Measurements from ENCODE around the gene THEMIS.

Gene THEMIS

DNA sequence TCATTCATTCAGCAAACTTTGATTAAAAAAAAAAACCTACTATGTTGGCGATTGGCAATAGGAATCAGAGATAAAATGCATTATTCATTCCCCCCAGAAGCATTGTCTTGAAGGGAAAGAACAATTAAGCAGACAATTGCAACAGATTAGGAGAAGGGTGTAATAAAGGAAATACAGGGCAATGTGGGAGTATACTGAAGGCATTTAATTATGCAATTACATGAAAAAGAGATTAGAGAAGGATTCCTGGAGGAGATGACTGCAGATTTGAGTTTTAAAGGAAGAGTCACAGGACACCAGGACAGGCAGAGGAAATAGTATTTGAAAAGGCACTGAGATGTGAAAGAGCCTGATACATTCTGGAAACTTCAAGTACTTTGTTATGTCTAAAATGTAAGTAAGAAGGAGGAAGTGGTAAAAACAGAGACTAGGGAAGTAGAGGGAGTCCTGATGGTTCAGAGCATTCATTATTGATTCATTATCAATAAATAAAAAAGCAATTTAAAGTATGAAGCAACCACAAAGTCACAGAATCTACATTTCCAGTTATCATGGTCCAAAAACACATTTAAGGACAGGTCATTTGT lies 43.7 kb downstream of the THEMIS start:
- DNase-seq: no peak

DNA sequence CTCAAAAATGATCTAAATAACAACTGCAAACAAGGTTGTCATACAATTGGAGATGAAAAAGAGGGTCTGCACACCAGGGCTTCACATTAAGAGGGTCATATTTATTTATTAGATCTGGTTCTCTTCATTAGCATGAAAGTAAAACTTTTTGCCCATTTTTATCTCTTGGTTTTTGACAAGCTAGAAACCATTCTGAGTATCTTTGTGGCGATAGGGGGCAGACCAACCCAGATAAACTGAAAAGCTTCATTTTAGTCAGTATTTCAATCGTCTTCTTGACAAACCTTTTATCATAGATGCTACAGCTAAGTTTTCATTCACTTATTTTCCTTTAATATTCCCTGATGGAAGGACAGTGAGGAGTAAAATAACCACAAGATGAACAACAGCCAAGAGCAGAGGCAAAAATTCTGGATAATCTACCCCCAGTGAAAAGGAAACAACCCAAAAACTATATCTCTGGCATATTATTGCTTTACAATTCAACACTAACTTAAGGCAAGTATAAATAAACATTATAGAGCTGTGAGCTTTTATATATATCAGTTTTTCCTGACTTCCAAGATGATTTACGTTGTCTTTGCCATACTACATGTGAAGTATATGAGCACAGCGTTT lies 45.2 kb downstream of the THEMIS start:
- peak; percentile 64 for DNase-seq

DNA sequence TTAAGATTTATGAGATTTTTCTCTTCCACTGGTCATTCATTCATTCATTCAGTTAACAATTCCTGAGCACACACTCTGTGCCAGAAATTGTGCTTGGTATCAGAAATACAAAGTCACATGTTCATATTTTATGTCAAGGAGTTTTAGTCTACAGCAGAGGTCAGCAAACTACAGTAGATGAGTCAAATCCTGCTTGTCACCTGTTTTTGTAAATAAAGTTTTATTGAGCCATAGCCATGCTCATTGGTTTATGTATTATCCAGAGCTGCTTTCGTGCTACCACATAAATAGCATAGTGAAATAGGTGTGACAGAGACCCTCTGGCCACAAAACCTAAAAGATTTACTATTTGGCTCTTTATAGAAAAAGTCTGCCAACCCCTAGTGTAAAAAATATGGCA lies 46.8 kb downstream of the THEMIS start:
- no peak for DNase-seq

DNA sequence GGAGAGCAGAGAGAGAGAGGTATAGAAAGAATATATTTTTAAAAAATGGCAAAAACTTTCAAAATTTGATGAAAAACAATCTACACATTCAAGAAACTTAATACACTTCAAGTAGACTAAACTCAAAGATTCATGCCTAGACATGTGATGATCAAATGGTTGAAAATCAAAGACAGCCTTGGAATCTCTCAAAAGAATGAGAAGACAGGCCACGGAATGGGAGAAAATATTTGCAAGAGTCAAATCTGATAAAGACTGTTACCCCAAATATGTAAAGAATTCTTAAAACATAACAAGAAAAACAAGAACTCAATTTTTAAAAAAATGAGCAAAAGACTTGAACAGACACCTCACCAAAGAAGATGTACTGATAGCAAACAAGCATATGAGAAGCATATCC lies 49.7 kb downstream of the THEMIS start:
- no peak for DNase-seq

DNA sequence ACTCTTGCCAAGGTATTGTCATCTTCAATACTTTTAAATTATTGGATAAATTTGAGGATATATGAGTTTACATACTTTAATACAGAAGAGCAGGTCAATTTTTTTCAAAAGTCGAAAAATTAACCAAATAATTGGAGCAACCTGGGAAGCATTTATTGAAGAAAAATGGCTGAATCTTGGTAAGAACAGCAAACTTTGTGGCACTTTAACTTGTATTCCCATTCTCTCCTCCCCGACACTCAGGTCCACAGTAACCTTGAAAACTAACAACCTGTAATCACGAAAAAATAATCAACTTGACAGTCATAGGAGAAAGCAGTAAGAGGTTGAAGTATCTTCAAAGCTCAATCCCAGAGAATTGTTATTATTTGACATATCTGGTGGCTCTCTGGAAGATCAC lies 55.6 kb downstream of the THEMIS start:
- no peak for DNase-seq

DNA sequence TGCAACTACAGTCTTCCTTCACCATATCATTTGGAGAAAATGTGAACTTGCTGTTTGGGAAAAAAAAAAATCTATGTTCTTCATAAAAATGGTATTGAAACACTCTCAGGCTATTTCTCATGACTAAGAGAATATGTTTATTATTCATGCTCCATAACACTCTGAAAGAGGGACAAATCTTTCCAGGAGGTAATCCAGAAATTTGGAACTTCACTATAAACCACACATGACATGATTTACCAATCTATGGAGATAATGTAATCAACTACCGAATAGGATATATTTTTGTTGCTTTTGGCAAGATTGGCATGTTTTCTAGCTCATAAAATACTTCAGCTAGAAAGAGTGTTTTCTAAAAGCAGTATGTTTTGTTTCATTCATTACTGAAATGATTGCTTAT lies 56.3 kb downstream of the THEMIS start:
- no peak for DNase-seq

DNA sequence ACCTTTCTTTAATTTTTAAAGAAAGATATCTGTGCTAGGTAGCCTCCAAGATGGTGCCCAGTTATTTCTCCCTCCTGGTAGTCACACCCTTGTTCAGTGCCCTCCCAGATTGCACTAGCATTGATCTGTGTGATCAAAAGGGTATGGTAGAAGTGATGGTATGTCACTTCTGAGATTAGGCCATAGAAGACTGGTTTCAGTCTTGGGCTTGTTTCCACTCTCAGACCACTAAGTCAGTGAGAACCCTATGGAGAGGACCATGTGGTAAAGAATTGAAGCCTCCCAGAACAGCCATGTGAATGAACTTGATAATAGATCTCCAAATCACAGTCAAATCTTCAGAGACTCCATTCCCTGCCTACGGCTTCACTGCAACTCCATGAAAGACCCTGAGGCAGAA lies 57.3 kb downstream of the THEMIS start:
- DNase-seq: no peak

DNA sequence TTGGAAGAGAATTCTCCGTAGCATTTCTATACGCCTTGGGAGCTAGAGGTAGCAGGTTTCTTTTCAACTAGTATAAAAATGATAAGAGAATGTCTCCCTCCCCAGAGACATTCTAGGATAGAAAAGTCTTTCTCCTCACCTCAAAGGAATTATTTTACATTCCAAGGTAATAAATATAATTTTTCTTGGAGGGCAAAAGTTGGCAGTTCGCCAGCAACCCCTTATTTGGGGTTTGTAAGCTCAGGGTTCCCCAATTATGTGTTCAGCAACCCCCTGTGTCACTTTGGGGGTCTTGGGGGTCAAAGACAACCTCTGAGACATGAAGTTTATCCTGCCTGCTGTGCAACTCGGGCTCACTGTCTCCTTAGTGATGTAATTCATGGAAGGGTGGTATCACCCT lies 58.3 kb downstream of the THEMIS start:
- no peak for DNase-seq

DNA sequence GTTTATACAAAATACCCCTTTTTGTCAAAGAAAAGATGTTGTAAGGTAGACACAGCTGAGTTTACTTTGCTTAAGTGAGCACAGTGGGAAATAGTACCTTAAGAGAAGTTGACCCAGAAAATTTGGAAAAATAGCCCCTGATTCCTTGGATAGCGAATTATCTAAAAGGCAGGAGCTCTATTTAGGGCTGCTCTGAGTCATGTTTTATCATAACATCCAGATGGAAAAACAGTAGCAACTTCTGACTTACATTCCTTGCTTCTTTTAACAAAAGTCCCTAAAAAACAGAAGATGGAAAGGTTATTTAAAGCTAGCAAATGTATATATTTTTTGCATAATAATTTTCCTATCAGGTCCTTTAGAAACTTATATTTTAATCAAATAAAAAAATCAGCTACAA lies 59.0 kb downstream of the THEMIS start:
- no peak for DNase-seq

DNA sequence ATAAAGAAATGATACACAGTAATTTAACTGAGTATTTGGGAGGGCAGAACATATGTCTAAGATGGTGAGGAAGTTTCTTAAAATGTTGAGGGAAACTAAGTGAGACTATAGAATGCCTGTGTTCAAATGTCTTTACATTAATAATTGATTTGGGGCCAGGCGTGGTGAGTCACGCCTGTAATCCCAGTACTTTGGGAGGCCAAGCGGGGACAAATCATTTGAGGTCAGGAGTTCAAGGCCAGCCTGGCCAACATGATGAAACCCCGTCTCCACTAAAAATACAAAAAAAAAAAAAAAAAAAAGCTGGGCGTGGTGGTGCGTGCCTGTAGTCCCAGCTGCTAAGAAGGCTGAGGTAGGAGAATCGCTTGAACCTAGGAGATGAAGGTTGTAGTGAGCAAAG lies 66.7 kb downstream of the THEMIS start:
- DNase-seq: no peak

DNA sequence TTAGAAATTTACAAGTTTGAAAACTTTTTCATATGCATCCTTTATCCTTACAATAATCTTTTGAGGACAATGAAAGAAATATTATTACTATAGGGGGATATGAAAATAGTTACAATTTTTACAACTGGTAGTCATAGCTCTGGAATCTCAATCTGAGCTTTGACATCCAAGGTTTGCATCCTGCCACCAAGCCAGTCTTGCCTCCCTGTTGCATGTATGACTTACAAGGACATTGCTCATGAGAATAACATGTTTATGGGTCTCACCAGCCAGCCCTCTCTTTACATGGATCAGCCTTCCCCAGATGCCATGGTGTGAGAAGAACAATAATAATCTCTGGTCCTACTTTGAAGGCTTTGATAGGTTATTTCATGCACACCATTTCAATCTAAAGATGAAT lies 67.5 kb downstream of the THEMIS start:
- DNase-seq: no peak

DNA sequence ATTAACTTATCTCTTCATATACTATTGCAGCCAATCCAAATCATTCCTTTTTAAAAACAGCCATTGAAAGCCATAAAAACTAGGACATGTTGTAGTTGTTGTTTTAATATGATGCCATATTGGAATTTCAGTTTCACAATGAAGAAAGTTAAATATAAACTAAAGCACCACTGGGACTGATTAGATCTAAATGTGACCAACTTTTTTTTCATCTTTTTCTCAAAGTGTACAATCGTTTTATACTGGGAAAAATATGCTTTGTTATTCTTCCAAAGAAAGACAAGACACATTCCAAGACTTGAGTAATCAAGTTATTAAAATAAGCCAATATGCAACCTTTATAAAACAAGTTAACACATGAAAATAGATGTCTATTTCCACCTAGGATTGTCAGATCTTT lies 68.5 kb downstream of the THEMIS start:
- DNase-seq: no peak

DNA sequence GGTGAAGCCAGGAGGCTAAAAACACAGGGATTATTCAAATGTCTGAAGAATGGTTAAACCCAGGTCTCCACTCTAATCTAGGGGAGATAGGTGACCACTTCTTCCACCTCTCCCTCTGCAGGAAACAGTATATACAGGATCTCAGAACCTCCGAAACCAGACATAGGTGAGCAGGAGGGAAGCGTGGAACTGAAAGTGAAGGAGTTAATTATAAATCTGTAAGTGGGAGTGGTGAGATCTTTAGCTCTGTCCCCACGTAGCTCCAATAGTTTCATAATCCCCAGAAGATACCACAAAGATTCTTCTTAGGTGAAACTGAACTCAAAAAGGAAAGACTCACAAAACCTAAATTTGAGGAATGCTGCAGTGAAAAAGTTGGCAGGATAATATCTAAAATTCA lies 76.8 kb downstream of the THEMIS start:
- no peak for DNase-seq

DNA sequence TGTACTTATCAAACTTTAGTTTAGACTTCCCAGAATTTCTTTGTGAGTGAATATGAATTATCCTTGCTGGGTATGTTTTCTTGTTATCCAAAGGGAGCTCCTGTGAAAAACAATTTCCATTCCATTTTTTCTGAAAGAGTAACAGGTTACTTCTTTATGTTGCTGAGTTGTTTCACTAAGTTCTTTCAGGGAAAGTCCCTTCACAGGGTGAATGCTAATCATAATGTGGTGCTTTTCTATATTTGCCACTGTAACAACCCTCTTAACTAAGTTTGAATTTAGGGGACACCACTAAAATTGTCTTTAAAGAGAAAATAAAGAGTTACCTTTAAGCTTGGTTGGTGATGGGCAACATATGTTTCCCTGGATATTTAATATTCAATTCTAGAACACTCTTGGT lies 79.4 kb downstream of the THEMIS start:
- DNase-seq: no peak

DNA sequence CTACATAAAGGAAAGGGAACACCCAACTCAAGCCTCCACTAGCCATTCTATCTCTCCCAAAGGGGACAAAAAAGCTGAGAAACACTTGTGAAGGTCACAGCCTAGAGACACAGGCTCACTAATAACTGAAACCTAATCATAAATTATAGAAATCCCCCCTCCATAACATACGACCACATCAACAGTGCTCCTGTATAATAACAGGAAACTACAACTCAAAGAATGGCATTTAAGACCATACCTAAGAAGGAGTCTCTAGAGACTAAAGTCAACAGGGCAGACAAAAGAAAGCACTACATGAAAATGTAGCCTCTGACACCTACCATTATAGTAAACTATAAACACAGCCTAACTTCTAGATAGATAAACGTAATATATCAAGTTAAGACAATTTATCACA lies 82.7 kb downstream of the THEMIS start:
- DNase-seq: no peak

DNA sequence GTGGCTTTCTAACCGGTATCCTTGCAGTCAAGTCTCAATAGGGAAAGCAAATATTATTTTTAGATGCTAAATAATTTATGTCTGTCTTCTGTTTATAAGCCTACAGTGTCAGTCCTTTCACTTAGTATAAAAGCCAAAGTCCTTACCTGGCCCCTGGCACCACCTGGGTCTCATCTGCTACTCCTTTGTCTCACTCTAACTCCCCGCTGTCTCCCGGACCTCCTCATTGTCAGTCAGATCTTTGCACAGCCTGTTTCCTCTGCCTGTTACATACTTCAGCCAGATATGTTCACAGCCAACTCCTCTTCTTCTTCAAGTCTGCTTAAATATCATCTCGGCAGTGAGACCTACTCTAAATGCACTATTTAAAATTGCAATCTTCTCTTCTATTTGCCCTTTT lies 84.2 kb downstream of the THEMIS start:
- DNase-seq: no peak

DNA sequence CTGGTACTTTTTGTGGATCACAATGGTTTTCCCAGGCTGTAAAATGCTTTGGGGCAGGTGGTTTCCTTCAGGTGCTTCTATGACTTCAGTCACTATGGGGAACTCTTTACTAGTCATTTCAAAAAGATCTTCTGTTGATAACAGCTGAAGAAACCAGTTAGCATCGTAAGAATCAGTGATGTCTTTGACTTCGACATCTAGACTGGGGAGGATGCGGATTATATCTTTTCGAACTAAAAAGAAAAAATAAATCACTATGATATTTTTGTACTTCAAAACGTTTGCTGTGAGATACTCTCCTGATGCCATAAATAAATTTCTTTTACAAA lies 87.2 kb downstream of the THEMIS start:
- DNase-seq: no peak

DNA sequence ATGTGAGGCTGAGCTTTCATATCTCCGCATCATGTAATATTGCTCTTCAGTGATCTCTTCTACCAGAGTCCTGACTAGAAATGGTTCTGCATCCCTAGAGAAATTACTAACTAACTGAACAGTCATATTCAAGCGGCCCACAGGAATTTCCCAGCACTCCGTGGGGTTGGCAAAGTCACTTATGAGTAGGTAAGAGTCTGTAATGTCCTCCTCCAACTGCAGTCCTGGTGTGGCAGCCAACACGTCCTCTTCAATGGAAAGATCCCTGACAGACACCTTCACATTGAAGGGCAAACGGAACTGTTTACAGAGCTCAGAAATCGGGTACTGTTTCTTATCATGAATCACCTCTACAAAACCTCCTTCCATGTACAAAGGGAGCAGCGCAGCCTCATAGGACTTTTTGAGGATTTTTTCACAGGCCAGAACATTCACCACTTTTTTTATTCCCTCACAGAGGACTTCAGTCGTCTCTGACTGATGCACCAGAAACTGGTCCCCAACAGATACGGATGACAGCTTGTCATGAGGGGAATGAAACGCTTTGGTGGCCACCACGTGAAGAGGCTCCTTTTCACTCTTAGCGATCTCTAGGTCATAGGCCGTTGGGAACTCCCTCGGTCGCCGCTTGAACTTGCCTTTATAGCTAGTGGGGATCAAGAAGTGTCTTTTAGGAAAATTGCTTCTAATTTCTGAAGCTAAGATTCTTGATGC lies 87.7 kb downstream of the THEMIS start:
- no peak for DNase-seq

DNA sequence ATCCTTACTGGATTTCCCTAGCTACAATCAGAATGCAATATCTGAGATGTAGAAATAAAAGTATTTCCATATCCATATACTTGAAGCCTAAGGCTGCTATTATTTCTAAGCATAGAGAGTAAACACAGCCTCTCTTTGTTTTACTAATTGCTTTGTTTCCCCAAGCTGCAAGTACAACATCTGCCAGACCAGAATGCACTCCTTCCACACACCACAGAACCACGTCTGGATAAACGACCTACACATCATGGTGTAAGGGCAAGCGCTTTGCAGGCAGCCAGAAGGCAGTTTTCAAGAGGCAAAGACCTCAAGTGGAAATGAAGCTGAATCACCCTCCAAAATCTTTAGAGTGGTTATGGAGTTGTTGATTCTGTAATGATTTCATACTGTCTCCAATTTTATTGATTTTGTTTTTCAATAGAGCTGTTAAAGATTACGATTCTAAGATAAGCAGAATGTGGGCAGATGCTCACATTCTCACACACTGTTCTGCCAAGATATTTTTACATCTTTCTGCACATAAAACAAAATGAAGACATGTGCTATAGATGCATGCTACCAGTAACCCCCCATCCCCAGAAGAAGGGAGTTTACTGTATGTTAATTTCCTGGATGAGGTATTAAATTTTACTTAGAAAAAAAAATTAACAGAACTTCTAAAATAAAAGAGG lies 88.8 kb downstream of the THEMIS start:
- DNase-seq: no peak

DNA sequence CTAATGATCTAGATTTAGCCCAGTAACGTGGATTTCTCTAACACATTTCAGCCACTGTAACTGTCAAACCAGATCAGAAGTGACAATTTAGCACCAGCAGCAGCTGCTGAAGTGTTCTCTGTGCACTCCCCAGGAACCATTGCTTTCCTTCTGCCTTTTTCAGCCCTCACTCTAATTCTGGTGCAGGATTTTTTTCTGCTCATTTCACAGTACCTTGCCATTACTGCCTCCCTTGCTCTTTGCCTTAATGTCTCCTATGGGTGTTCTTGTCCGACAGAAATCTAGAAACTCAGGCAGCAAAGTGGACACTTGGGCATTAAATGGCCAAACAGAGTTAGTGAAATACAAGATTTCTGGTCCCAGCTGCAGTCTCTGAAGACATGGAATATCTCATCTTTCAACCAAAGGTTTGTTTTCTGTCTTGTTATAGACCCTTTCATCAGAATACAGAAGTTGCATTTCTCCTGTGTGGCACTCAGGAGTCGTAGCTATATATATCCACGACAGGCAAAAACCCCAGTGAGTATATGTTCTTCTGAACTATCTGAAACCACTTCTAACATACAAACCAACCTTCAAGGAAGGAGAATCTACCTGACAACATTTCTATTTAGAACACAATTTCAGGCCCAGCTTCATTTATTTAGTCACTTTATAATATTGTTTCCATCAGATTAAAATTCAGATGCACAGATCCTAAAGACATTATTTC lies 92.9 kb downstream of the THEMIS start:
- no peak for DNase-seq

DNA sequence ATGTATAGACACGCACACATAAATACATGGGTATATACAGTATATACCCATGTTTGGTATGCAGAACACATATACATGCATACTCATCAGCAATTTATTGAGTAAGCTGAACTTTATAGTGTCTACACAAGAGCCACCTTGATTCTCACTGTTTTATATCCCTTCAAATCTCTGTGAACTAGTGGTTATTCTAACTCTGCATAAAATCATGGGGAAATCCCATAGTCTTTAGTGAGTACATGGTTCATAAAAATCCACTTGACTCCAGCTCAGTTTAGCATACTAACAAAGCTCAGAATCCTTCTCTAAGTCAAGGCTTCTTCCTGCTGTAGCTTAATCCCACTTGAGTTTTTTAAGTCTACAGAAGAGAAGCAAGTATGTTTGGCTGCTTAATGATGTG lies 104.1 kb downstream of the THEMIS start:
- DNase-seq: no peak

DNA sequence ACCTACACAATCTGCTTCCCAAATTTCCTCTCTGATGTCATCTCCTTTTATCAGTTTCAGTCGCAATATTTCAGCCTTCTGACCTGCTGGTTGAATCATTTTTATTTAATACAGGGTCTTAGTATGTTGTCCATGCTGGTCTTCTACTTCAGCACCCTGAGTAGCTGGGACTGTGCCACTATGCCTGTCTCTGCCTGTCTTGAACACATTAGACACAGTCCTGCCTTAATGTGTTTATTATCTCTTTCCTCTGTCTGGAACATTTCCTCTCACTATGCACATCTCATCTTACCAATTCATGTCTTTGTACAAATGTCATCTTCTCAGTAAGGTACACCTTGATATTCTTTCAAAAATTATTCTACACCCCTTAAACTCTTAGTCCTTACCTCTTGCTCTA lies 106.5 kb downstream of the THEMIS start:
- no peak for DNase-seq

DNA sequence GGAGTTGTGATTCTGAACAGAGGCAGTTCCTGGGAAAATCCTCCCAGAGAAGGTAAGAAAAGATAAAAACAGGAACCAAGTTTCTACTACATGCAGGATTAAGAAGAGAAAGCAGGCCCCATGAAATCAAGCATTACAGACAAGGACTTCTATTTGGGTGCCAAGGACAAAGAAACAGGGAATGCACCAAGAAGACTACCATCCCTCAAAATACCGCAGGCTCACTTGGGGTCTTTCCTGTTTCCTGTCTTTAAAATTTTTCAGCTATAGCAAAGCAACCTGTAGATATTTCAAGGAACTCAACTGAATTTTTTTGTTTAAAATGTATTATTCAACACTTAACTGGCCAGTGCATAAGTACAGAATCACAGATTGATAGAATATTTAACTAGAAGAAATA lies 107.5 kb downstream of the THEMIS start:
- DNase-seq: no peak

DNA sequence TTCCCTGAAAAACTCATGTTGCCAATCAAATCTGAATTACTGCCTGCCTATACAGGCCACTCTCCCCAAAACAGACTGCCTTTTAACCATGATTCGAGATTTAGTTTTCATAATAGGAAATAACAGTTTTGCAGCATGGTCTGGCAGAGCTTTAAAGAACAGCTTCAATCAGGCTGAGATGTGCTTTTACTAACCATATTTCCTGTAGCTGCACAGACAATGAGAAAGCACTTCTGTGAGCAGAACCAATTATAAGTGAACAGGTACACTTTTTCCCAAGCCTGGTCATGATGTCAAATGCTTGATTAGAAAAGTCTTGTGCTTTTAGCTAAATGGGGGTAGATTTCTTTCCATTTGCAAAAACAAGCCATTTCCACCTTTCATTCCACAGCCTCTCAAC lies 108.2 kb downstream of the THEMIS start:
- peak; percentile 13 for DNase-seq
